ENCODE measurements around the gene PCGF5.

DNA sequence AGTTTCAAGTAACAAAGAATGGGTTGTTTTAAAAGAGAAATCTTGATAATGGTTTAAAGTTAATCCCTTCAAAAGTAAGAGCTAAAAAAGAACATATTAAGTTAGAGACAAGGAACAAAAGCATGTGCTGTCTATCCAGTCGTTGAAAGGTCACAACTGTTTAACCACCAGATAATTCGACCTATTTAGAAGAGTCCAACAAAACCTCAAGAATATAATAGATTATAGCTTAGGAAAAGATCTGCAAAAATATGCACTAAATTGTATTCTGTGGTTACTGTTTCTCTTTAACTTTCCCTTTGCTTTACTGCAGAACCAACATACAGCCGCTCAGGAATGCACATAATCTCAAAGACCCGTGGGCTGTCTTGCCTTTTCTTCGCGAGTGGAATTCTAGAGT is 74.9 kb downstream of the PCGF5 start:
- TF ChIP-seq, protein P1, sequence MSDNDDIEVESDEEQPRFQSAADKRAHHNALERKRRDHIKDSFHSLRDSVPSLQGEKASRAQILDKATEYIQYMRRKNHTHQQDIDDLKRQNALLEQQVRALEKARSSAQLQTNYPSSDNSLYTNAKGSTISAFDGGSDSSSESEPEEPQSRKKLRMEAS (IDR thresholded peaks at IDR 0.05; ENCODE audit: low read depth, low read length): no peak
- TF ChIP-seq, protein P2, sequence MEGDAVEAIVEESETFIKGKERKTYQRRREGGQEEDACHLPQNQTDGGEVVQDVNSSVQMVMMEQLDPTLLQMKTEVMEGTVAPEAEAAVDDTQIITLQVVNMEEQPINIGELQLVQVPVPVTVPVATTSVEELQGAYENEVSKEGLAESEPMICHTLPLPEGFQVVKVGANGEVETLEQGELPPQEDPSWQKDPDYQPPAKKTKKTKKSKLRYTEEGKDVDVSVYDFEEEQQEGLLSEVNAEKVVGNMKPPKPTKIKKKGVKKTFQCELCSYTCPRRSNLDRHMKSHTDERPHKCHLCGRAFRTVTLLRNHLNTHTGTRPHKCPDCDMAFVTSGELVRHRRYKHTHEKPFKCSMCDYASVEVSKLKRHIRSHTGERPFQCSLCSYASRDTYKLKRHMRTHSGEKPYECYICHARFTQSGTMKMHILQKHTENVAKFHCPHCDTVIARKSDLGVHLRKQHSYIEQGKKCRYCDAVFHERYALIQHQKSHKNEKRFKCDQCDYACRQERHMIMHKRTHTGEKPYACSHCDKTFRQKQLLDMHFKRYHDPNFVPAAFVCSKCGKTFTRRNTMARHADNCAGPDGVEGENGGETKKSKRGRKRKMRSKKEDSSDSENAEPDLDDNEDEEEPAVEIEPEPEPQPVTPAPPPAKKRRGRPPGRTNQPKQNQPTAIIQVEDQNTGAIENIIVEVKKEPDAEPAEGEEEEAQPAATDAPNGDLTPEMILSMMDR (IDR thresholded peaks at IDR 0.05 in 2 of 3, conservative IDR thresholded peaks at IDR 0.05 in 1 of 3; ENCODE audit: control insufficient read depth in 2 of 3, extremely low read depth in 1 of 3, insufficient read depth in 1 of 3, low read depth in 3 of 3, low read length in 3 of 3): no peak
- TF ChIP-seq SMC3 (IDR thresholded peaks at IDR 0.05; ENCODE audit: borderline replicate concordance, low read length): no peak
- TF ChIP-seq SMARCA5 (IDR thresholded peaks at IDR 0.05): no peak
- no peak for TF ChIP-seq POLR2A (IDR thresholded peaks at IDR 0.05; ENCODE audit: low read depth, low read length)
- no peak for TF ChIP-seq YY1 (IDR thresholded peaks at IDR 0.05; ENCODE audit: low read depth, low read length)

Measured in GM12878 (cell line).